ENCODE data around the gene SLC25A29. TPM values are rescaled to one million over a fixed set of nuclear protein-coding genes. Genes with fewer than 3 reads are reported as not detected.

SLC25A29 gene
- total and polyA plus RNA-seq, 2 donors from 2014 or later = 88.5 to 152 TPM

DNA sequence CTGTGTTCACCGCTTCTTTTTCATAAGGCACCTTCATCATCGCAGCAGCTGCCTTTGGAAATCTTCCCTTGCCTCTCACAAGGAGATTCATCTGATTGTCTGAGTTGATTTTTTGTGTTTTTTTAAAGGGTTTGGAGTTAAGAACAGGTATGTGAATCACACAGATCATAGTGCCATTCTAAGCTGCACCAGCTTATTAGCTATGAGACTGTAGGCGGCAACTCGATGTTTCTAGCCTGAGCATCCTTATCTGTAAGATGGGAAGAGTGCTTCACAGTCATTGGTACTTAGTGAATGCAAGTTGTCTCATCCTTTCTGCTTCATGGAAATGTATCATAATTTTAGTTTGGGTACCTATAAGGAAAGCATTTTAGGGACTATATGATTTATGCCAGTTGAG is 32.0 kb downstream of the SLC25A29 start:
- intact Hi-C loops (cut with DNase I) = no loop called here
- no peaks in the 10 kb centered on the region for H3K27me3 ChIP-seq (ENCODE audit: control insufficient read depth, insufficient read depth, low read length)
- no peak overlapping the region for H3K4me3 ChIP-seq (ENCODE audit: low read length in 3 of 3)
- H3K4me1 ChIP-seq (ENCODE audit: control insufficient read depth in 2 of 3, insufficient read depth in 2 of 3, low read depth in 1 of 3, low read length in 3 of 3) = peaks cover 0 to 9% (median 5%) of the 10 kb centered on the region in 3 donors
- TF ChIP-seq, protein P1, sequence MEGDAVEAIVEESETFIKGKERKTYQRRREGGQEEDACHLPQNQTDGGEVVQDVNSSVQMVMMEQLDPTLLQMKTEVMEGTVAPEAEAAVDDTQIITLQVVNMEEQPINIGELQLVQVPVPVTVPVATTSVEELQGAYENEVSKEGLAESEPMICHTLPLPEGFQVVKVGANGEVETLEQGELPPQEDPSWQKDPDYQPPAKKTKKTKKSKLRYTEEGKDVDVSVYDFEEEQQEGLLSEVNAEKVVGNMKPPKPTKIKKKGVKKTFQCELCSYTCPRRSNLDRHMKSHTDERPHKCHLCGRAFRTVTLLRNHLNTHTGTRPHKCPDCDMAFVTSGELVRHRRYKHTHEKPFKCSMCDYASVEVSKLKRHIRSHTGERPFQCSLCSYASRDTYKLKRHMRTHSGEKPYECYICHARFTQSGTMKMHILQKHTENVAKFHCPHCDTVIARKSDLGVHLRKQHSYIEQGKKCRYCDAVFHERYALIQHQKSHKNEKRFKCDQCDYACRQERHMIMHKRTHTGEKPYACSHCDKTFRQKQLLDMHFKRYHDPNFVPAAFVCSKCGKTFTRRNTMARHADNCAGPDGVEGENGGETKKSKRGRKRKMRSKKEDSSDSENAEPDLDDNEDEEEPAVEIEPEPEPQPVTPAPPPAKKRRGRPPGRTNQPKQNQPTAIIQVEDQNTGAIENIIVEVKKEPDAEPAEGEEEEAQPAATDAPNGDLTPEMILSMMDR (IDR thresholded peaks at IDR 0.05; ENCODE audit: borderline replicate concordance, extremely low read depth, insufficient read depth) = no peak
- H3K9me3 ChIP-seq (ENCODE audit: control insufficient read depth in 2 of 3, insufficient read depth in 1 of 3, low read length in 3 of 3) = no peaks in the 10 kb centered on the region
- FAIRE-seq = no peak
- no peak overlapping the region for H3K27ac ChIP-seq (ENCODE audit: low read depth in 2 of 2, low read length in 2 of 2)
- H3K9ac ChIP-seq (ENCODE audit: low read length in 3 of 3) = no peak overlapping the region
- H3K36me3 ChIP-seq (ENCODE audit: control insufficient read depth in 2 of 3, insufficient read depth in 3 of 3, low read length in 3 of 3) = peaks cover 3 to 8% (median 4%) of the 10 kb centered on the region in 3 donors
- no peak for DNase-seq

DNA sequence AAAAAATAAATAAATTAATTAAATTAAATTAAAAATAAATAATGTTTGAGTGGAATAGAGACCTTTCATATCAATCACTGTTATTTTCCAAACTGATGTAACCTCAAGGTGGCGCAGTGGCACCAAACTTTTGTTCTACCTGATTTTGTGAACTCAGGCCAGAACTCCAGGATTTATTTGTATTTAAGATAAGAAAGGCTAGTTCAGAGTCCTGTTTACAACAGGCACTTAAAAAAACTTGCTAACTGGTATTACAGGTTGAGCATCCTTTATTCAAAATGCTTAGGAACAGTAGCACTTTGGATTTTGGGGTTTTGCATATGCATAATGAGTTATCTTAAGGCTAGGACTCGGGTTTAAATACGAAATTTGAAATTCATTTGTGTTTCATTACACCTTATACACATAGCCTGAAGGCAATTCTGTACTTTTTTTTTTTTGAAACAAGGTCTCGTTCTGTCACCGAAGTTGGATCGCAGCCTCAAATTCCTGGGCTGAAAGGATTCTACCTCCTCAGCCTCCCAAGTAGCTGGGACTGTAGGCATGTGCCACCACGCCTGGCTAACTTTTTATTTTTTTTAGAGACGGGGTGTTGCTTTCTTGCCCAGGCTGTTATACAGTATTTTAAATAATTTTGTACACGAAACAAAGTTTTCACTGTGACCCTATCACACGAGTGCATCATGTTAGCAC is 34.9 kb downstream of the SLC25A29 start:
- Histone ChIP-seq H3K4me1 (ENCODE audit: control insufficient read depth in 2 of 3, insufficient read depth in 2 of 3, low read depth in 1 of 3, low read length in 3 of 3) (peaks cover 0 to 16% (median 11%) of the 10 kb centered on the region in 3 donors), H3K27ac (ENCODE audit: low read depth in 2 of 2, low read length in 2 of 2) (no peak overlapping the region), H3K36me3 (ENCODE audit: control insufficient read depth in 2 of 3, insufficient read depth in 3 of 3, low read length in 3 of 3) (peaks cover 0 to 2% (median under 1%) of the 10 kb centered on the region in 3 donors), H3K9me3 (ENCODE audit: control insufficient read depth in 2 of 3, insufficient read depth in 1 of 3, low read length in 3 of 3) (no peaks in the 10 kb centered on the region), H3K4me3 (ENCODE audit: low read length in 3 of 3) (no peak overlapping the region), H3K9ac (ENCODE audit: low read length in 3 of 3) (peak overlapping the region in 1 of 3 donors; percentile 36), H3K27me3 (ENCODE audit: control insufficient read depth, insufficient read depth, low read length) (no peaks in the 10 kb centered on the region)
- FAIRE-seq (no peak), DNase-seq (peak in 2 of 5 donors; percentile 36 to 47)
- intact Hi-C loops (cut with DNase I) = no loop called here
- TF ChIP-seq, protein P1 (IDR thresholded peaks at IDR 0.05; ENCODE audit: borderline replicate concordance, extremely low read depth, insufficient read depth) = peak; percentile 43

DNA sequence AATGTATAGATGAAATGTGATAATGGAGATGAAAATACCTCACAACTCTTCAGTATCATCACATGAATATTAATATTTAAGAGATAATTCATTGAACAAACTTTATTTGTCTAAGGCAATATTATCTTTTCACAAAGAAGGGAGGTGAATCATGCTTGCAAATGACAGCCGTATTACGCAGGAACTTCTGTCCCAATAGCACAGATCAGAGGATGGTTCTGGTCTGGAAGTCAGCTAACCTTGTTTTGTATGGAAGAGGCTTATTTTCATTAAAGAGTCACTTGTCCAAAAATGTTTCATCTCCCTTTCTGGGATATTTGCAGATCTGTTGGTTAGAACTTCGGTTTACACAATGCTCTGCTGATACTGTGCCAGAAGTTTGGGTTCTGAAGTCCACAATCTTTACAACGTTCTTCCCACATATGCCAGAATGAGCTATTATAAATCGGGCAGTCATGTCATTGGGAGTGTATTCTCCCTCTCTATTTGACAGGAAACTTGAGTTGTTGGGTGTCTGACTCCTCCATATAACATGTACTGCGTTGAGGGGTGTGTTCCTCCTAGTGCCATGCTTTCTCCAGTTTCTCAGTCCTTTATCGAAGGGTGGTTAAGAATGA is 37.5 kb downstream of the SLC25A29 start:
- Histone ChIP-seq H3K27ac (ENCODE audit: low read depth in 2 of 2, low read length in 2 of 2) (no peak overlapping the region), H3K9me3 (ENCODE audit: control insufficient read depth in 2 of 3, insufficient read depth in 1 of 3, low read length in 3 of 3) (no peaks in the 10 kb centered on the region), H3K27me3 (ENCODE audit: control insufficient read depth, insufficient read depth, low read length) (no peaks in the 10 kb centered on the region), H3K4me1 (ENCODE audit: control insufficient read depth in 2 of 3, insufficient read depth in 2 of 3, low read depth in 1 of 3, low read length in 3 of 3) (peaks cover 0 to 16% (median 11%) of the 10 kb centered on the region in 3 donors), H3K4me3 (ENCODE audit: low read length in 3 of 3) (no peak overlapping the region), H3K36me3 (ENCODE audit: control insufficient read depth in 2 of 3, insufficient read depth in 3 of 3, low read length in 3 of 3) (peaks cover 0 to under 1% (median 0%) of the 10 kb centered on the region in 3 donors), H3K9ac (ENCODE audit: low read length in 3 of 3) (no peak overlapping the region)
- DNase-seq = no peak
- no peak for FAIRE-seq
- intact Hi-C loops (cut with DNase I) = no loop called here
- TF ChIP-seq, protein P1 (IDR thresholded peaks at IDR 0.05; ENCODE audit: borderline replicate concordance, extremely low read depth, insufficient read depth) = no peak

Measured in kidney (tissue), 14 donors.